Neutrophil (primary cell): ENCODE measurements around the gene SGMS1.
"Not testable (repeated sequence)": the region's sequence is repeated elsewhere in the genome, so short reads cannot be mapped to it uniquely, and the experiment has no call there.

ENCODE experiments used
- H3K27ac ChIP-seq: fragments of 200-600 bp; sonication (generic); 2 replicates; pipeline ENCODE4 v1.5.1; 2016; ENCODE audit warnings: mild to moderate bottlenecking, moderate library complexity
- H3K27me3 ChIP-seq: fragments of 200-600 bp; sonication (generic); 2 replicates; pipeline ENCODE4 v1.6.0; 2016; ENCODE audit warnings: mild to moderate bottlenecking
- H3K36me3 ChIP-seq: fragments of 200-600 bp; sonication (generic); 2 replicates; pipeline ENCODE4 v1.5.1; 2017
- H3K4me1 ChIP-seq, 2 experiments: fragments of 200-600 bp in 1 of 2; sonication (generic) in 1 of 2; 1 replicate in 1 of 2; 2 replicates in 1 of 2; pipeline versions ENCODE4 v1.5.1 to v1.6.1; 2013 to 2016; ENCODE audit warnings: low read depth in 1 of 2, low read length in 1 of 2, mild to moderate bottlenecking in 1 of 2, moderate library complexity in 1 of 2; ENCODE audit not compliant: control insufficient read depth in 1 of 2, insufficient read depth in 1 of 2
- H3K4me3 ChIP-seq, 2 experiments: fragments of 200-600 bp in 1 of 2; sonication (generic) in 1 of 2; 1 replicate in 1 of 2; 2 replicates in 1 of 2; pipeline ENCODE4 v1.5.1; 2013 to 2016; ENCODE audit warnings: low read depth in 1 of 2, low read length in 1 of 2, mild to moderate bottlenecking in 1 of 2, moderate library complexity in 1 of 2
- H3K9me3 ChIP-seq: fragments of 200-600 bp; sonication (generic); 2 replicates; pipeline ENCODE4 v1.5.1; 2016
- TF ChIP-seq, protein P1 (sequence below): fragments of 200-600 bp; sonication (generic); IDR thresholded peaks from 2 replicates; pipeline ENCODE4 v1.5.1; 2016; ENCODE audit warnings: antibody characterized with exemption

SGMS1 gene

DNA sequence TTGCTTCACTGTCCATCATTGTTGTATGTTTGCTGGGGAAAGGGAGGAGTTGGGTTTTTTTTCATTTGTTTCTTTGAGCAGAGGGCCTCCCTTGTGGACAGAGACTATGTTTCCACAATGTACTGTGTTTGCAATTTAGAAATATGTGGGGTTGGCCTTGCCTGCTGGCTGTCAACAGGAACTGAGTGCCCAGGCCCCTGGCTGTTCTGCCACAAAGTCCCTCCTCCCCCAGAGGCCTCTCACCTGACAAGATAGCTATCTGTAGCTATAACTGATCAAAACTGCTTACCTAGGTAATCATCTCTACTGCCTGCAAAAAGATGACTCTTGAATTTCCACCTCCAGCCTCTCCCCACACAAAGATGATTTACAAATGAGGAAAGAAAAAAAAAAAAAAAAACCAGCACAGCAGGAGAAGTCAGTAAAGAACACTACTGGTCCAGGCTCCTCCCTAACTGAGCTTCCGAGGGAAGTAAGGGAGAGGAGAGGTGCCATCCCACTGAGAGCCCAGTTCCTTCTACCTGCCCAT, 121.8 kb downstream of the SGMS1 start:
- H3K4me1 ChIP-seq: no peaks in the 10 kb centered on the region
- no peaks in the 10 kb centered on the region for H3K27me3 ChIP-seq
- TF ChIP-seq, protein P1, sequence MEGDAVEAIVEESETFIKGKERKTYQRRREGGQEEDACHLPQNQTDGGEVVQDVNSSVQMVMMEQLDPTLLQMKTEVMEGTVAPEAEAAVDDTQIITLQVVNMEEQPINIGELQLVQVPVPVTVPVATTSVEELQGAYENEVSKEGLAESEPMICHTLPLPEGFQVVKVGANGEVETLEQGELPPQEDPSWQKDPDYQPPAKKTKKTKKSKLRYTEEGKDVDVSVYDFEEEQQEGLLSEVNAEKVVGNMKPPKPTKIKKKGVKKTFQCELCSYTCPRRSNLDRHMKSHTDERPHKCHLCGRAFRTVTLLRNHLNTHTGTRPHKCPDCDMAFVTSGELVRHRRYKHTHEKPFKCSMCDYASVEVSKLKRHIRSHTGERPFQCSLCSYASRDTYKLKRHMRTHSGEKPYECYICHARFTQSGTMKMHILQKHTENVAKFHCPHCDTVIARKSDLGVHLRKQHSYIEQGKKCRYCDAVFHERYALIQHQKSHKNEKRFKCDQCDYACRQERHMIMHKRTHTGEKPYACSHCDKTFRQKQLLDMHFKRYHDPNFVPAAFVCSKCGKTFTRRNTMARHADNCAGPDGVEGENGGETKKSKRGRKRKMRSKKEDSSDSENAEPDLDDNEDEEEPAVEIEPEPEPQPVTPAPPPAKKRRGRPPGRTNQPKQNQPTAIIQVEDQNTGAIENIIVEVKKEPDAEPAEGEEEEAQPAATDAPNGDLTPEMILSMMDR: no peak
- no peak overlapping the region for H3K27ac ChIP-seq
- no peaks in the 10 kb centered on the region for H3K9me3 ChIP-seq
- H3K36me3 ChIP-seq: no peaks in the 10 kb centered on the region
- H3K4me3 ChIP-seq: no peak overlapping the region

DNA sequence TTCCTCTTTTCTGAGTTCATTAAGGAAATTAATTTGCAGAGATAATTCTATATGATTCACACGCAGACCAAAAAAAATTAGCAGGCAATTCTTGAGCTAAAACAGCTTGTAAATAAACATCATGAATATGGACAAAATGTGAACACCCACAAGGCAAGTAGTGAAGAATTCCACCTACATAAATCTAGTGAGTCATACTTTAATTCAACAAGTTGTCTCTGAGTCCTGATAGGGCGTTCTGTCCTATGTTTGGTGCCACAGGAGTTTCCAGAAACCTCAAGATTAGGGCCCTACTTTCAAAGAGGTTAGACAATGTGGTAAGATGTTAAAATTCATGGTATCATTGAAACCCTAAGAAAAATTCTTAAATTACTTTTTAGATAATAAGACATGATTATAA, 122.3 kb downstream of the SGMS1 start:
- no peaks in the 10 kb centered on the region for H3K9me3 ChIP-seq
- TF ChIP-seq, protein P1: no peak
- no peak overlapping the region for H3K4me3 ChIP-seq
- no peak overlapping the region for H3K27ac ChIP-seq
- no peaks in the 10 kb centered on the region for H3K4me1 ChIP-seq
- H3K36me3 ChIP-seq: no peaks in the 10 kb centered on the region
- H3K27me3 ChIP-seq: no peaks in the 10 kb centered on the region

DNA sequence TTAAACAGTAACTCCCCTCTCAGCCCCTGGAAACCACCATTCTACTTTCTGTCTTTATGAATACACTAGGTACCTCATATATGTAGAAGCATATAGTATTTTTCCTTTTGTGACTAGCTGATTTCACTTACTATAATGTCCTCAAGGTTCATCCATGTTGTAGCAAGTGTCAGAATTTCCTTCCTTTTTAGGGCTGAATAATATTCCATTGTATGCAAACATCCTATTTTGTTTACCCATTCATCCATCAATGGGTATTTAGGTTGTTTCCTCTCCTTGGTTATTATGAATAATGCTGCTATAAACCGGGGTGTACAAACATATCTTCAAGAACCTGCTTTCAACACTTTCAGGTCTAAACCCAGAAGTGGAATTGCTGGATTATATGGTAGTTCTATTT, 125.3 kb downstream of the SGMS1 start:
- no peaks in the 10 kb centered on the region for H3K36me3 ChIP-seq
- no peaks in the 10 kb centered on the region for H3K27me3 ChIP-seq
- H3K4me3 ChIP-seq: no peak overlapping the region
- TF ChIP-seq, protein P1: no peak
- H3K27ac ChIP-seq: no peak overlapping the region
- no peaks in the 10 kb centered on the region for H3K9me3 ChIP-seq
- H3K4me1 ChIP-seq: no peaks in the 10 kb centered on the region

DNA sequence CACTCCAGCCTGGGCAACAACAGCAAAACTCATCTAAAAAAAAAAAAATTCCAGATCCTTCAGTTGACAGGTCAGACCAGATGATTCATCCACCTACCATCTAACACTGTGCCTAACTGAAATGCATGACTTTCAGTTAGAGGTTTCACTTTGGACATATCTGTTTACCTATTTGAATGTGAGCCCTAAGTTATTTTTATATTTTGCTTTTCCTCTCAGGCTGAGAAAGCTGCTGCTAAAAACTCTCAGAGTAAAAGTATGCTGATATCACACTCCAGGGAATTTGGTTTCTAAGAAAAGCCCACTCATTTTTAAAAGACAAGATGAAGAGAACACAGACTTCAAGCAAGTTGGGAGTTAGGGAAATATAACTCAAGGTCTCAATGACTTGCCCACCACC, 126.0 kb downstream of the SGMS1 start:
- H3K36me3 ChIP-seq: no peaks in the 10 kb centered on the region
- H3K4me1 ChIP-seq: no peaks in the 10 kb centered on the region
- no peaks in the 10 kb centered on the region for H3K27me3 ChIP-seq
- H3K4me3 ChIP-seq: no peak overlapping the region
- TF ChIP-seq, protein P1: no peak
- no peak overlapping the region for H3K27ac ChIP-seq
- no peaks in the 10 kb centered on the region for H3K9me3 ChIP-seq

DNA sequence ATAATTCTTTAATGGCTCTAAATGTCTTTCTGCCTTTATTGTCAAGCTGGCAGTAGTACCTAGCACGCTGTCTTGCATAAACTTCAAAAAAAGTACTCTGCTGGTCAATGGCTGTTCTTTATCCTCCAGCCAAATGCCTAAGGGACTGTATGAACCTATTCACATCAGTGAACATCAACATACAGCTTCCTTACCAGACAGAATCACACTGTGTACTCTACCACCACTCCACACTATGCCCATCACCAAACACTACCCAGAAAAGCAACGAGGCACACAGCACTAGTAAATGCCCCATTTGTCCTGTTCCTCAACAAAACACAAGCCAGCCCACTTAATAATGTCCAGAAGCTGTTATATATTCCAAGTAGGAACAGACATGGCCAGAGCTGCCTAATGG, 127.5 kb downstream of the SGMS1 start:
- Histone ChIP-seq H3K9me3 (no peaks in the 10 kb centered on the region), H3K4me3 (no peak overlapping the region), H3K27me3 (no peaks in the 10 kb centered on the region), H3K27ac (no peak overlapping the region), H3K4me1 (no peaks in the 10 kb centered on the region), H3K36me3 (no peaks in the 10 kb centered on the region)
- TF ChIP-seq, protein P1: no peak

DNA sequence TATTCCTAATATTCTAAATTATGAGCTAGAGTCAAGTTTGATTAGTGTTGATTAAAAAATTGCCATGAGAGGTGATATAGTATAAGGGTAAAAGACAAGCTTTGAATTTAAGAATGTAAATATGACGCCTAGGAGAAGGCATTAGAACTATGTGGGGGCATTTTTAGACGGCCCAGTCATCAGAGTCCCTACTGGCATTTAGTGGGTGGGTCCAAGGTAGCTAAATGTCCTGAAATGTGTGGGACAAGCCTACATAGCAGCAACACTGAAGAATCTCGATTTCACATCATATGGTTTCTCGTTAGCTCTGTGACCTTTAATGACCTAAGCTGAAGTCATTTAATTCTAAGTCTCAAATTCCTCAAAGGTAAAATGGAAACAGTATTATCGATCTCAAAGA, 133.5 kb downstream of the SGMS1 start:
- H3K36me3 ChIP-seq: no peaks in the 10 kb centered on the region
- no peaks in the 10 kb centered on the region for H3K27me3 ChIP-seq
- TF ChIP-seq, protein P1: no peak
- H3K4me3 ChIP-seq: no peak overlapping the region
- H3K4me1 ChIP-seq: no peaks in the 10 kb centered on the region
- no peaks in the 10 kb centered on the region for H3K9me3 ChIP-seq
- no peak overlapping the region for H3K27ac ChIP-seq

DNA sequence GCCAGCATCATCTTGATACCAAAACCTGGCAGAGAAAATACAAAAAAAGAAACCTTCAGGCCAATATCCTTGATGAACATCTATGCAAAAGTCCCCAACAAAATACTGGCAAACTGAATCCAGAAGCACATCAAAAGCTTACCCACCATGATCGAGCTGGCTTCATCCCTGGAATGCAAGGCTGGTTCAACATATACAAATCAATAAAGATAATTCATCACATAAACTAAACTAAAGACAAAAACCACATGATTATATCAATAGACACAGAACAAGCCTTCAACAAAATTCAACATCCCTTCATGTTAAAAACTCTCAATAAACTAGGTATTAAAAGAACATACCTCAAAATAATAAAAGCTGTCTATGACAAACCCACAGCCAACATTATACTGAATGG, 139.2 kb downstream of the SGMS1 start:
- H3K36me3 ChIP-seq, H3K27me3 ChIP-seq, H3K4me3 ChIP-seq, H3K9me3 ChIP-seq, H3K4me1 ChIP-seq, H3K27ac ChIP-seq: not testable (repeated sequence)
